Measurements from ENCODE around the gene F7. TPM values are rescaled to one million over a fixed set of nuclear protein-coding genes. Genes with fewer than 3 reads are reported as not detected.

The F7 gene
- total and polyA plus RNA-seq, 2 experiments from 2014 or later, result 0.83 TPM; not detected in 1

- TF ChIP-seq CTCF (IDR thresholded peaks at IDR 0.05; ENCODE audit: low read depth, low read length), result no peak
- H3K36me3 ChIP-seq, result no peaks in the 10 kb centered on the region
- no peak overlapping the region for H3K27ac ChIP-seq
- peaks cover 80% of the 10 kb centered on the region for H3K27me3 ChIP-seq
- no peaks in the 10 kb centered on the region for H3K9me3 ChIP-seq (ENCODE audit: low read depth)
- no peak for DNase-seq (ENCODE audit: low read depth in 1 of 2, low spot score in 1 of 2)
- H3K4me1 ChIP-seq (ENCODE audit: low read depth), result peaks cover 8% of the 10 kb centered on the region
- H3K4me3 ChIP-seq, result no peak overlapping the region
Measured at GRCh38 chr13:113118261-113119021, 12.8 kb downstream of the F7 start.

GRCh38 chr13:113119166-113119821 is 13.7 kb downstream of the F7 start:
- H3K27ac ChIP-seq, result no peak overlapping the region
- no peak for DNase-seq (ENCODE audit: low read depth in 1 of 2, low spot score in 1 of 2)
- H3K27me3 ChIP-seq, result peaks cover 72% of the 10 kb centered on the region
- no peak for TF ChIP-seq CTCF (IDR thresholded peaks at IDR 0.05; ENCODE audit: low read depth, low read length)
- H3K9me3 ChIP-seq (ENCODE audit: low read depth), result no peaks in the 10 kb centered on the region
- no peak overlapping the region for H3K4me3 ChIP-seq
- peaks cover 8% of the 10 kb centered on the region for H3K4me1 ChIP-seq (ENCODE audit: low read depth)
- H3K36me3 ChIP-seq, result no peaks in the 10 kb centered on the region

- no peak for TF ChIP-seq CTCF (IDR thresholded peaks at IDR 0.05; ENCODE audit: low read depth, low read length)
- no peak for DNase-seq (ENCODE audit: low read depth in 1 of 2, low spot score in 1 of 2)
- Histone ChIP-seq H3K27ac (no peak overlapping the region), H3K36me3 (no peaks in the 10 kb centered on the region), H3K4me1 (ENCODE audit: low read depth) (peaks cover 8% of the 10 kb centered on the region), H3K4me3 (no peak overlapping the region), H3K27me3 (peaks cover 67% of the 10 kb centered on the region), H3K9me3 (ENCODE audit: low read depth) (no peaks in the 10 kb centered on the region)
Measured at GRCh38 chr13:113119822-113120189, 14.2 kb downstream of the F7 start.

- peaks cover 63% of the 10 kb centered on the region for H3K27me3 ChIP-seq
- DNase-seq (ENCODE audit: low read depth in 1 of 2, low spot score in 1 of 2), result no peak
- no peak for TF ChIP-seq CTCF (IDR thresholded peaks at IDR 0.05; ENCODE audit: low read depth, low read length)
- no peak overlapping the region for H3K27ac ChIP-seq
- H3K4me3 ChIP-seq, result no peak overlapping the region
- peaks cover 8% of the 10 kb centered on the region for H3K4me1 ChIP-seq (ENCODE audit: low read depth)
- no peaks in the 10 kb centered on the region for H3K9me3 ChIP-seq (ENCODE audit: low read depth)
- no peaks in the 10 kb centered on the region for H3K36me3 ChIP-seq
Measured at GRCh38 chr13:113120300-113121182, 14.9 kb downstream of the F7 start.

GRCh38 chr13:113121183-113121927 is 15.8 kb downstream of the F7 start:
- H3K27me3 ChIP-seq, result peaks cover 63% of the 10 kb centered on the region
- H3K4me1 ChIP-seq (ENCODE audit: low read depth), result peaks cover 8% of the 10 kb centered on the region
- H3K4me3 ChIP-seq, result no peak overlapping the region
- no peaks in the 10 kb centered on the region for H3K9me3 ChIP-seq (ENCODE audit: low read depth)
- no peak for TF ChIP-seq CTCF (IDR thresholded peaks at IDR 0.05; ENCODE audit: low read depth, low read length)
- DNase-seq (ENCODE audit: low read depth in 1 of 2, low spot score in 1 of 2), result no peak
- H3K27ac ChIP-seq, result no peak overlapping the region
- H3K36me3 ChIP-seq, result no peaks in the 10 kb centered on the region

Data from cardiac muscle cell (in vitro differentiated cells and primary cell).